ENCODE measurements around the gene WNK3.

DNA sequence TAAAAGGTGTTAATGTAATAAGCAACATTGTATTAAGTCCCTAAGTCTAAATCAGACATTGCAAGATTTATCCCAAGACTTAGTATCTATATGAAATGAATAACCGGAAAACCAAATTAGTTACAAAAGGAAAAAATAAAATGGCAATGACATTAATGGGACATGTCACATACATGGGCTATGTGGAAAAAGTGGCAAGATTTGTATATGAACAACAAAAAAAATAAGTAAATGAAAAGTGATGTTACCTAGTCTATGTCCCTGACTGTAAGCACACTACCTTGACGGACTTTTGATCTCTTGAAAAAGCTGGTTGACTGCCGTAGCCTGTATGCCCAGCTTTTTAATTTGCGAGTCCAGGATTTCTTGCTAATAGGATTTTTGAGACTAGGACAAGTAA lies 119.3 kb downstream of the WNK3 start:
- no peak for TF ChIP-seq POLR2A (IDR thresholded peaks at IDR 0.05; ENCODE audit: low read depth, low read length)
- TF ChIP-seq MYC (IDR thresholded peaks at IDR 0.05; ENCODE audit: low read depth, low read length), result no peak
- TF ChIP-seq, protein P1, sequence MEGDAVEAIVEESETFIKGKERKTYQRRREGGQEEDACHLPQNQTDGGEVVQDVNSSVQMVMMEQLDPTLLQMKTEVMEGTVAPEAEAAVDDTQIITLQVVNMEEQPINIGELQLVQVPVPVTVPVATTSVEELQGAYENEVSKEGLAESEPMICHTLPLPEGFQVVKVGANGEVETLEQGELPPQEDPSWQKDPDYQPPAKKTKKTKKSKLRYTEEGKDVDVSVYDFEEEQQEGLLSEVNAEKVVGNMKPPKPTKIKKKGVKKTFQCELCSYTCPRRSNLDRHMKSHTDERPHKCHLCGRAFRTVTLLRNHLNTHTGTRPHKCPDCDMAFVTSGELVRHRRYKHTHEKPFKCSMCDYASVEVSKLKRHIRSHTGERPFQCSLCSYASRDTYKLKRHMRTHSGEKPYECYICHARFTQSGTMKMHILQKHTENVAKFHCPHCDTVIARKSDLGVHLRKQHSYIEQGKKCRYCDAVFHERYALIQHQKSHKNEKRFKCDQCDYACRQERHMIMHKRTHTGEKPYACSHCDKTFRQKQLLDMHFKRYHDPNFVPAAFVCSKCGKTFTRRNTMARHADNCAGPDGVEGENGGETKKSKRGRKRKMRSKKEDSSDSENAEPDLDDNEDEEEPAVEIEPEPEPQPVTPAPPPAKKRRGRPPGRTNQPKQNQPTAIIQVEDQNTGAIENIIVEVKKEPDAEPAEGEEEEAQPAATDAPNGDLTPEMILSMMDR (IDR thresholded peaks at IDR 0.05; ENCODE audit: extremely low read depth in 1 of 2, insufficient read depth in 1 of 2, low read depth in 1 of 2, low read length in 2 of 2), result no peak
- TF ChIP-seq EZH2 (IDR thresholded peaks at IDR 0.05; ENCODE audit: borderline replicate concordance, low read depth, low read length, severe bottlenecking), result no peak
- no peak for TF ChIP-seq POLR2AphosphoS5 (IDR thresholded peaks at IDR 0.05; ENCODE audit: insufficient read depth, low read depth, low read length)
- no peak for TF ChIP-seq GATA2 (IDR thresholded peaks at IDR 0.05; ENCODE audit: insufficient read depth, insufficient read length, low read depth, low read length)
- TF ChIP-seq, protein P2, sequence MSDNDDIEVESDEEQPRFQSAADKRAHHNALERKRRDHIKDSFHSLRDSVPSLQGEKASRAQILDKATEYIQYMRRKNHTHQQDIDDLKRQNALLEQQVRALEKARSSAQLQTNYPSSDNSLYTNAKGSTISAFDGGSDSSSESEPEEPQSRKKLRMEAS (IDR thresholded peaks at IDR 0.05; ENCODE audit: insufficient read depth, insufficient read length), result no peak
- TF ChIP-seq FOS (IDR thresholded peaks at IDR 0.05; ENCODE audit: borderline replicate concordance, insufficient read depth, low read length), result no peak
- no peak for TF ChIP-seq JUN (IDR thresholded peaks at IDR 0.05; ENCODE audit: borderline replicate concordance, insufficient read depth, insufficient read length, low read depth)
